Measurements from ENCODE around the gene TMEM252. TPM values are rescaled to one million over a fixed set of nuclear protein-coding genes. Genes with fewer than 3 reads are reported as not detected.

The TMEM252 gene
- polyA plus RNA-seq (2011; rRNA removed) = not detected in 2 replicates
- polyA plus RNA-seq (2012; cell fraction: cytosol; rRNA removed) = not detected in 2 replicates
- polyA plus RNA-seq (2012; cell fraction: nucleus; rRNA removed) = not detected in 2 replicates
- not detected in 3 replicates for polyA plus RNA-seq (2017; fragmentation: RNase III; extraction: RNeasy Plus Mini Kit Qiagen cat#74134 plus additional on column Dnase treatment)
- polyA minus RNA-seq (2011; rRNA and poly(A)+ RNA removed) = not detected in 2 replicates

DNA sequence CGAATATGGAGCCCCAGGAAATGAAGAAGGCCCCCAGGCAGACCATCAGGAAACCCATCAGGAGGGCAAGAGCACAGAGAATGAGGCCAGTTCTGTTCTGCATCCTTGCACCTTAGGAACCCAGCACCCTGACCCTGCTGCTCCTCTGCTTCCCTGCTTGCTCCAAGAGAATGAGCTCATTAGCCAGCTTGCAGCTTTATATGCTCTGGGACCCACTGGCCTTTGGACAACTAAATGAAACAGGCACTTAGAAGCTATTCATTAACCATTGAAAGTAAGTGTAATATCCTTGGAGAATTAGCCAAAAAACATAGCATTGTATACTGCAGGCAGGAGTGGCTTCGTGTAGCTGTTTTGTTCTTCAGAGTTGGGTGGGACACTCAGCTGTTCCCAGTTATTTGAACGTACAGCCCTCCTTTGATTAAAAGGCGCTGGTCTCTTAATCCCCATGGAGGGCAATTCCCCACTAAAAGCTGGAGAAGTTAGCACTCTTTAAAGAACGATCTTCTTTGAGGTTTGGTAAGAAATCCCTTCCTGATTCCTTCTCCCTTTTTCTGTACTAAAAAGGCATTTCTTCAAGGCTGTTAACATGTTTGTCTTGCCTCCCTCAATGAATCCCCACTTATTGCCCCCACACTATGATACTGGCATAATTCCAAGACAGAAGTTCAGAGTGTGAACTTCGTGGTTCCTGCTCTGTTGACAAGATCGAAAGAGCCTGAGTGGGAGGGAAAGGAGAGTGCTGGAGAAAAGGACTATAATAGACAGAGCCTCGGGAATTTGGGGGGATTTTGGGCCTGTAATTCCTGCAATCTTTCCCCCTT is at the start of gene TMEM252:
TSS of gene TMEM252 (minus strand) at position 172 of the 824 bp plus-strand sequence. CDS start at position 103, 69 bp downstream.
- TF ChIP-seq HOXA7 (CRISPR knock-in tag; IDR thresholded peaks at IDR 0.05) (no peak), CHD2 (IDR thresholded peaks at IDR 0.05; ENCODE audit: low read length, partially characterized antibody) (no peak), REST (IDR thresholded peaks at IDR 0.05) (no peak), POLR2A (IDR thresholded peaks at IDR 0.05; ENCODE audit: low read length) (no peak), FOSL2 (IDR thresholded peaks at IDR 0.05) (no peak), FOSL2 (CRISPR knock-in tag; IDR thresholded peaks at IDR 0.05) (no peak), HOXB5 (CRISPR knock-in tag; IDR thresholded peaks at IDR 0.05) (no peak), NFE2L2 (conservative IDR thresholded peaks at IDR 0.05; ENCODE audit: low read length) (no peak), CTCF (IDR thresholded peaks at IDR 0.05) (no peak), RARB (CRISPR knock-in tag; IDR thresholded peaks at IDR 0.05) (no peak), ESRRA (IDR thresholded peaks at IDR 0.05; ENCODE audit: borderline replicate concordance, low read length) (no peak), TFCP2L1 (CRISPR knock-in tag; IDR thresholded peaks at IDR 0.05) (no peak), EHF (CRISPR knock-in tag; IDR thresholded peaks at IDR 0.05) (no peak), MAFK (IDR thresholded peaks at IDR 0.05; ENCODE audit: partially characterized antibody) (no peak), NR3C1 (IDR thresholded peaks at IDR 0.05) (no peak), GATA3 (IDR thresholded peaks at IDR 0.05; ENCODE audit: borderline replicate concordance) (no peak), KDM5A (IDR thresholded peaks at IDR 0.05) (no peak)
- TF ChIP-seq, protein P1, sequence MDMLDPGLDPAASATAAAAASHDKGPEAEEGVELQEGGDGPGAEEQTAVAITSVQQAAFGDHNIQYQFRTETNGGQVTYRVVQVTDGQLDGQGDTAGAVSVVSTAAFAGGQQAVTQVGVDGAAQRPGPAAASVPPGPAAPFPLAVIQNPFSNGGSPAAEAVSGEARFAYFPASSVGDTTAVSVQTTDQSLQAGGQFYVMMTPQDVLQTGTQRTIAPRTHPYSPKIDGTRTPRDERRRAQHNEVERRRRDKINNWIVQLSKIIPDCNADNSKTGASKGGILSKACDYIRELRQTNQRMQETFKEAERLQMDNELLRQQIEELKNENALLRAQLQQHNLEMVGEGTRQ (IDR thresholded peaks at IDR 0.05) = no peak
- Histone ChIP-seq H3K9me3 (no peaks in the 10 kb centered on the region), H3K27ac (no peak within 1 kb of the TSS), H3K4me3 (no peak within 1 kb of the TSS), H3K4me2 (no peak within 1 kb of the TSS), H3K4me1 (no peaks in the 10 kb centered on the region)
- 16% methylated on average over 8 of the region's 8 CpGs for WGBS (ENCODE audit: missing lambda C conversion rate)
- POLR2A ChIA-PET = no interaction called here
- ATAC-seq (no peak), FAIRE-seq (no peak), DNase-seq (ENCODE audit: low read depth in 1 of 2, low spot score in 1 of 2) (no peak)
- CTCF ChIA-PET = no interaction called here

DNA sequence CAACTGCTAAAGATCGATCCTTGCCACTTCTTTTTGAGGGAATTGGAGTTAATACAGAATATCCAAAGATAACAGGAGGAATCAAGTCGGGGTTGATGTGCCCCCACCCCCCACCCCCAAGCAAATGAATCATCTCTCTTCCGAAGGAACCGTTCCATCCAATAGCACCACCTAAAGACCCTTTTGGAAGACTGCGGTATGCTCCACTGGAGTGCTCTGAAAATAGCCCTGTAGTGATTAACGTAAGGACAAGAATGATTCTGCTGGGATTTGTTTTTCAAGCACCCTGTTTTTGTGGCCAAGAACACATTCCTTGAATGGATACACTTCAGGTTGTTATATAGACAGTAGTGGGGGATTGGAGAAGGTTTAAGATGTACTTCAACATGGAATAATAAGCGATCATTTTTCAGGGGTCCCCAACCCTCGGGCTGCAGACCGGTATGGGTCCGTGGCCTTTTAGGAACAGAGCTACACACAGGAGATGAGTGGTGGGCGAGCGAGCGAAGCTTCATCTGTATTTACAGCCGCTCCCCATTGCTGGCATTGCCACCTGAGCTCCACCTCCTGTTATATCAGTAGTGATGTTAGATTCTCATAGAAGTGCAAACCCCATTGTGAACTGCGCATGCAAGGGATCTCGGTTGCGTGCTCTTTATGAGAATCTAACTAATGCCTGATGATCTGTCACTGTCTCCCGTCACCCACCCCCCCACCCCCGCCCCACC is 44.5 kb upstream of the TMEM252 start:
- DNase-seq (ENCODE audit: low read depth in 1 of 2, low spot score in 1 of 2) = no peak
- ChIA-PET POLR2A (no interaction called here), CTCF (interaction anchor here (0.6 to 1.0 kb wide), 5 partner anchors 11 to 432 kb away, joined by 3 to 6 read pairs (median 3); no protein-coding TSS in a partner anchor)
- Histone ChIP-seq H3K9me3 (no peaks in the 10 kb centered on the region), H3K4me1 (no peaks in the 10 kb centered on the region), H3K4me2 (no peak overlapping the region), H3K4me3 (no peak overlapping the region), H3K27ac (no peak overlapping the region)
- FAIRE-seq = no peak
- ATAC-seq = peak; percentile 71 to 72; a peak in 4 of 6 replicates
- WGBS (ENCODE audit: missing lambda C conversion rate) = 18% methylated on average over 19 of the region's 19 CpGs
- TF ChIP-seq MYC (IDR thresholded peaks at IDR 0.05; ENCODE audit: borderline replicate concordance, low read length) (no peak), NPAS2 (CRISPR knock-in tag; IDR thresholded peaks at IDR 0.05; ENCODE audit: borderline replicate concordance) (no peak), JUNB (IDR thresholded peaks at IDR 0.05) (no peak), FOSL2 (IDR thresholded peaks at IDR 0.05) (no peak), FOSL2 (CRISPR knock-in tag; IDR thresholded peaks at IDR 0.05) (no peak), PHF8 (IDR thresholded peaks at IDR 0.05; ENCODE audit: borderline replicate concordance, low read depth) (no peak)
